HG02884 (cell line): ENCODE data around the gene CHRDL2.
A peak's percentile ranks its signal among the peaks of the same experiment; 100 is the strongest.
"Not testable (repeated sequence)": the region's sequence is repeated elsewhere in the genome, so short reads cannot be mapped to it uniquely, and the experiment has no call there.

Experiments used
- ATAC-seq: cut with Tn5 transposase; IDR thresholded peaks from one replicate; pipeline ENCODE4 v1.9.1; 2021; ENCODE audit warnings: mild to moderate bottlenecking, moderate library complexity; ENCODE audit not compliant: unreplicated experiment

CHRDL2 gene

GRCh38 chr11:74731301-74732094 lies at the start of gene CHRDL2:
Gene CHRDL2 (minus strand): TSS chr11:74731426. CDS start chr11:74730888, 538 bp downstream.
- no peak for ATAC-seq

GRCh38 chr11:74780248-74781005 lies 49.2 kb upstream of the CHRDL2 start:
- ATAC-seq, result no peak

- no peak for ATAC-seq
These were observed 47.4 kb upstream of the CHRDL2 start for GRCh38 chr11:74778581-74778980.

GRCh38 chr11:74777877-74778276 lies 46.7 kb upstream of the CHRDL2 start:
- no peak for ATAC-seq

GRCh38 chr11:74777038-74777437 lies 45.8 kb upstream of the CHRDL2 start:
- no peak for ATAC-seq

- ATAC-seq, result no peak
These were observed 45.3 kb upstream of the CHRDL2 start for GRCh38 chr11:74776546-74776945.

- ATAC-seq, result no peak
These were observed 44.5 kb upstream of the CHRDL2 start for GRCh38 chr11:74775762-74776161.

GRCh38 chr11:74773476-74773875 lies 42.2 kb upstream of the CHRDL2 start:
- no peak for ATAC-seq

- no peak for ATAC-seq
These were observed 39.9 kb upstream of the CHRDL2 start for GRCh38 chr11:74771139-74771538.

- no peak for ATAC-seq
These were observed 39.2 kb upstream of the CHRDL2 start for GRCh38 chr11:74770456-74770855.

- no peak for ATAC-seq
These were observed 38.0 kb upstream of the CHRDL2 start for GRCh38 chr11:74769055-74769707.

GRCh38 chr11:74768172-74768651 lies 37.0 kb upstream of the CHRDL2 start:
- peak; percentile 65 for ATAC-seq

- ATAC-seq, result no peak
These were observed 35.7 kb upstream of the CHRDL2 start for GRCh38 chr11:74766905-74767304.

- ATAC-seq, result no peak
These were observed 25.3 kb upstream of the CHRDL2 start for GRCh38 chr11:74756571-74756970.

- ATAC-seq, result no peak
These were observed 24.3 kb upstream of the CHRDL2 start for GRCh38 chr11:74755395-74755995.

- no peak for ATAC-seq
These were observed 23.5 kb upstream of the CHRDL2 start for GRCh38 chr11:74754507-74755252.

- no peak for ATAC-seq
These were observed 20.1 kb upstream of the CHRDL2 start for GRCh38 chr11:74751303-74751702.

- ATAC-seq, result not testable (repeated sequence)
These were observed 19.4 kb upstream of the CHRDL2 start for GRCh38 chr11:74750598-74750997.

- ATAC-seq, result no peak
These were observed 18.7 kb upstream of the CHRDL2 start for GRCh38 chr11:74749965-74750296.

- ATAC-seq, result peak; percentile 35
These were observed 18.1 kb upstream of the CHRDL2 start for GRCh38 chr11:74749127-74749964.
